Activated CD4-positive, alpha-beta T cell treated with anti-CD3 and anti-CD28 coated beads for 1 hour (primary cell): ENCODE data around the gene RPS6KB2.
"Not testable (repeated sequence)": the region's sequence is repeated elsewhere in the genome, so short reads cannot be mapped to it uniquely, and the experiment has no call there.

Experiments used
- DNase-seq: peaks from one replicate; pipeline ENCODE4 v3.0.0-alpha.2; 2020

RPS6KB2 gene

GRCh38 chr11:67448220-67448609 is 19.9 kb downstream of the RPS6KB2 start:
- no peak for DNase-seq

- DNase-seq: no peak
Measured at GRCh38 chr11:67449116-67449844, 21.0 kb downstream of the RPS6KB2 start.

GRCh38 chr11:67450796-67451657 is 22.7 kb downstream of the RPS6KB2 start:
- no peak for DNase-seq

- no peak for DNase-seq
Measured at GRCh38 chr11:67451658-67451976, 23.3 kb downstream of the RPS6KB2 start.

GRCh38 chr11:67452141-67452952 is 24.1 kb downstream of the RPS6KB2 start, which contains the start of gene GPR152:
GPR152 (minus strand) TSS chr11:67452729; CDS start chr11:67452724, 5 bp downstream.
- DNase-seq: no peak

GRCh38 chr11:67453816-67454732 is 25.8 kb downstream of the RPS6KB2 start:
- DNase-seq: no peak

GRCh38 chr11:67455054-67455453 is 26.8 kb downstream of the RPS6KB2 start, which contains the start of gene CABP4:
CABP4 (plus strand) TSS chr11:67455354; CDS start chr11:67455424, 70 bp downstream.
- DNase-seq: no peak

GRCh38 chr11:67456068-67456705 is 27.9 kb downstream of the RPS6KB2 start:
- DNase-seq: no peak

- DNase-seq: no peak
Measured at GRCh38 chr11:67457453-67457852, 29.2 kb downstream of the RPS6KB2 start.

GRCh38 chr11:67458266-67458665 is 30.0 kb downstream of the RPS6KB2 start:
- no peak for DNase-seq

- DNase-seq: no peak
Measured at GRCh38 chr11:67463186-67463585, 34.9 kb downstream of the RPS6KB2 start.

GRCh38 chr11:67463680-67464410 is 35.6 kb downstream of the RPS6KB2 start:
- DNase-seq: no peak

GRCh38 chr11:67464411-67465188 is 36.3 kb downstream of the RPS6KB2 start:
- peak; percentile 88 for DNase-seq

- no peak for DNase-seq
Measured at GRCh38 chr11:67465189-67465510, 36.9 kb downstream of the RPS6KB2 start.

GRCh38 chr11:67465530-67465929 is 37.2 kb downstream of the RPS6KB2 start:
- DNase-seq: not testable (repeated sequence)

GRCh38 chr11:67466367-67466766 is 38.1 kb downstream of the RPS6KB2 start:
- no peak for DNase-seq

GRCh38 chr11:67466962-67467771 is 38.9 kb downstream of the RPS6KB2 start:
- no peak for DNase-seq

- DNase-seq: no peak
Measured at GRCh38 chr11:67468056-67468455, 39.8 kb downstream of the RPS6KB2 start.

GRCh38 chr11:67468456-67468758 is 40.1 kb downstream of the RPS6KB2 start:
- DNase-seq: no peak
